ENCODE measurements around the gene TMEM164.

DNA sequence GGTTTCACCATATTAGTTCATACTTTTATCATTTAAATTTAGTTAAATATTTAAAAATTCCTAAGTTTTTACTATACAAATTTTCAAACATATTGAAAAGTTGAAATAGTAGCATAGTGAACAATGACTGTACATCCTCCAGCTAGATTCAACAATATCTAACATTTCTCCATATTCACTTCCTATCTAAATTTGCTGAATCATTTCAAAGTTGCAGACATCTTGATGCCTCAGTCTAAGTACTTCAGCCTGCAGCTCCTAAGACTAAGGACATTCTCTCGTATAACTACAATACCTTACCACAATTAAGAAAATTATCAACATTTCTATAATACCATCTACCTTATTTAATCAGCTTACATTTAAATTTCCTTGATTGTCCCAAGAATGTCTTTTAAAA is 132.7 kb downstream of the TMEM164 start:
- TF ChIP-seq, protein P1, sequence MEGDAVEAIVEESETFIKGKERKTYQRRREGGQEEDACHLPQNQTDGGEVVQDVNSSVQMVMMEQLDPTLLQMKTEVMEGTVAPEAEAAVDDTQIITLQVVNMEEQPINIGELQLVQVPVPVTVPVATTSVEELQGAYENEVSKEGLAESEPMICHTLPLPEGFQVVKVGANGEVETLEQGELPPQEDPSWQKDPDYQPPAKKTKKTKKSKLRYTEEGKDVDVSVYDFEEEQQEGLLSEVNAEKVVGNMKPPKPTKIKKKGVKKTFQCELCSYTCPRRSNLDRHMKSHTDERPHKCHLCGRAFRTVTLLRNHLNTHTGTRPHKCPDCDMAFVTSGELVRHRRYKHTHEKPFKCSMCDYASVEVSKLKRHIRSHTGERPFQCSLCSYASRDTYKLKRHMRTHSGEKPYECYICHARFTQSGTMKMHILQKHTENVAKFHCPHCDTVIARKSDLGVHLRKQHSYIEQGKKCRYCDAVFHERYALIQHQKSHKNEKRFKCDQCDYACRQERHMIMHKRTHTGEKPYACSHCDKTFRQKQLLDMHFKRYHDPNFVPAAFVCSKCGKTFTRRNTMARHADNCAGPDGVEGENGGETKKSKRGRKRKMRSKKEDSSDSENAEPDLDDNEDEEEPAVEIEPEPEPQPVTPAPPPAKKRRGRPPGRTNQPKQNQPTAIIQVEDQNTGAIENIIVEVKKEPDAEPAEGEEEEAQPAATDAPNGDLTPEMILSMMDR (IDR thresholded peaks at IDR 0.05) = no peak
- TF ChIP-seq POLR2A (IDR thresholded peaks at IDR 0.05) = no peak

All from heart left ventricle (tissue), 13 donors.